HG02798 (cell line): ENCODE measurements around the gene AATK.

Source experiments
- ATAC-seq: cut with Tn5 transposase; IDR thresholded peaks from one replicate; pipeline ENCODE4 v1.9.1; 2021; ENCODE audit warnings: mild to moderate bottlenecking; ENCODE audit not compliant: unreplicated experiment, poor library complexity

The AATK gene

GRCh38 chr17:81119223-81120148 is 46.5 kb downstream of the AATK start:
- ATAC-seq = peak; percentile 43

- no peak for ATAC-seq
Measured at GRCh38 chr17:81118308-81119221, 47.5 kb downstream of the AATK start.

- ATAC-seq = no peak
Measured at GRCh38 chr17:81117672-81118198, 48.3 kb downstream of the AATK start.

- no peak for ATAC-seq
Measured at GRCh38 chr17:81116704-81117103, 49.3 kb downstream of the AATK start.

- ATAC-seq = no peak
Measured at GRCh38 chr17:81115749-81116464, 50.1 kb downstream of the AATK start.

GRCh38 chr17:81115219-81115618 is 50.8 kb downstream of the AATK start:
- ATAC-seq = no peak

- no peak for ATAC-seq
Measured at GRCh38 chr17:81114351-81115093, 51.5 kb downstream of the AATK start.

GRCh38 chr17:81113158-81113724 is 52.8 kb downstream of the AATK start:
- ATAC-seq = no peak

GRCh38 chr17:81112450-81112849 is 53.6 kb downstream of the AATK start:
- ATAC-seq = no peak

GRCh38 chr17:81111066-81111465 is 55.0 kb downstream of the AATK start:
- ATAC-seq = no peak

GRCh38 chr17:81110488-81111040 is 55.5 kb downstream of the AATK start:
- no peak for ATAC-seq

- ATAC-seq = no peak
Measured at GRCh38 chr17:81109957-81110356, 56.1 kb downstream of the AATK start.

- ATAC-seq = no peak
Measured at GRCh38 chr17:81108220-81108619, 57.8 kb downstream of the AATK start.

GRCh38 chr17:81106716-81107115 is 59.3 kb downstream of the AATK start:
- no peak for ATAC-seq

- ATAC-seq = no peak
Measured at GRCh38 chr17:81103379-81103778, 62.6 kb downstream of the AATK start.

GRCh38 chr17:81102869-81103268 is 63.2 kb downstream of the AATK start:
- no peak for ATAC-seq

GRCh38 chr17:81102352-81102751 is 63.7 kb downstream of the AATK start:
- no peak for ATAC-seq

- peak; percentile 85 for ATAC-seq
Measured at GRCh38 chr17:81101614-81102306, 64.3 kb downstream of the AATK start.
